Measurements from ENCODE around the gene LIPH.

The LIPH gene

DNA sequence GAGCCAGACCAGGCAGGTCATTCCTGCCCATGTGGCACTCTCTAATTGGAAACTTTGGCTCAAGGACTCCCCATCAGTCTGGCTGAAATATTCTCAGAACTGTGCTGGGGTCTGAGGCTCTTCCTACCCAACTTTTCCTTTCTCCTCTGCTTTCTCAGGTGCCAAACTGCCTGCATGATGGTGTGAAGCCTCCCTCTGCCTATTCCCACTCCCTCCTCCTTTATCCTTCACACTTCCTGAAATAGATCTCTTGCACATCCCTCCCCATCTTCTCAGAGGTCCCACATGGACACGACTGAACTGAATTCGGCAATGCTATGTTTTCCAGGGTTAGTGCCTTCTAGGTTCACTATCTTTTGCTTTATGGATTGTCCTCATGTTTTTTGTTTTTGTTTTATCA is 12.5 kb downstream of the LIPH start:
- DNase-seq (ENCODE audit: low read depth): no peak

DNA sequence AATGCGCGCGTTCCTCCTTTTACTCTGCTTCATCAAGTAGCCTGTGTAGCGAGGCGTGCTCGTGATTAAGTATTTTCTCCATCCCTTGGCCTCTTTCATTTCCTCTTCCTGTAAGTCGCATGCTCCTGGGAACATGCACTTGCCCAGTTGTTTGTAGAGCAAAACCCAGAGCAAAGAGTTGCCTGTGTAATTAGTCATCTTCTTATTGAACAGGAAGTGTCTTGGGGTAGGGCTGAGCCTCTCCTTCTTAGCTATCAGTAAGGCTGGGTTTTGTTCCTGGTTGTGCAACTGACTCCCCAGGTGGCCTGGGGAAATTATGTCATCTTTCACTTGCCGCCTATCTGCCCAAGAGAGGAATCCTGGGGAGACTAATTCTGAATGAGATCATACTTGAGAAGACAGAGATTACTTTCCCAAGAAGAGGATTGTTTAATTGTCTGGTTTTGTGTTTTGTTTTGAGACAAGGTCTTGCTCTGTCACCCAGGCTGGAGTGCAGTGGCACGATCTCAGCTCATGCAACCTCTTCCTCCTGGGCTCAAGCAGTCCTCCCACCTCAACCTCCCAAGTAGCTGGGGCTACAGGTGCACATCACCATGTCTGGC is 14.9 kb downstream of the LIPH start:
- DNase-seq (ENCODE audit: low read depth): no peak

DNA sequence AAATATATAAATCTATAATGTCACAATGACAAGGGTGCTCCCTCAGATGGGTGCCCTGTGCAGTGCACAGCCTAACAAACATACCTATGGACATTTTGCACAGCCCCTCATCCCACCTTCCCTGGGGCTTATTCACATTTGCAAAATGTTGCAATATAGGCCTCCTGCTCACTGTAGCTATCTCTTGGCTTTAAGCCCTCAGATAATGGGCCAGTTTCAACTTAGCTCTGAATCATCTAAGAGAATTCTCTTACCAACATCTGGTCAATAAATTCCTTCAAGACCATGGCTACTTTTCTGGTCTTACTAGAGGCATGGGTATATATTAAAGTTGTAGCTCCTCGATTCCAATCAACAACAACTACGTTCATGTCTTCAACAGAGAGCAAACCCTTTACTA is 17.9 kb downstream of the LIPH start:
- no peak for DNase-seq (ENCODE audit: low read depth)

DNA sequence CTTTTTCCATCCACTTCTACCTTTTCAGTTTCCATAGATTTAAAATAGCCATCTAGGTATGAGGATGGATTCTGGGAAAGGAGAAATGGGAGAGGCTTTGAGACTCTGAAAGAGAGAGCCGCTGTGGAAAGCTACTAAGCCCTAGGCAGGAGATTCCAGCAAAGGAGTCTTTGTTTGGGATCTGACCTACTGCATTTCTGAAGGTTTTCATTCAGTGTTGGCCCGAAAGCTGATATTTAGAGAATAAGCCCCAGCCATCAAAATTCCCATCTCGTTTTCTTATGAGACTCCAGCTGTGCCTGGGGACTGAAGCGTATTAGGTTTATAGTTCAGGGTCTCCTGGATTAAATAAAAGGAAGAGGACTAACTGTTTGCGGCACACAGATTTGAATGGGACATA is 19.5 kb downstream of the LIPH start:
- no peak for DNase-seq (ENCODE audit: low read depth)

DNA sequence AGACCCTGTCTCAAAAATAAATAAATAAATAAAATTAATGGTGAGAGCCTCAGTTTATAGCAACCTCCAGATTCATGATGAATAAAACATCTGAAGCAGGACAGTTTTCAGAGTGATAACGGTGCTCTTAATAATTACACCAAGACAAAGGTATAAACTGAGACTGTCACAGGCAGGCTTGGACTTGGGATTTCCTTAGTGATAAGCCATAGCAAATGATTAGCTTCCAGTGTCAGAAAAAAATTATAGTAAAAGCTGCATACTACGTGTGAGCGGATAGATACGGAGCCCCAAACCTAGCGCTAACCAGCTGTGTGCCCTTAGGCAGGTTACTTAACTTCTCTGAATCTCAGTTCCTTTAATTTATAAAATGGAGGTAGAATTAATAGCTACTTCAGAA is 21.5 kb downstream of the LIPH start:
- no peak for DNase-seq (ENCODE audit: low read depth)

DNA sequence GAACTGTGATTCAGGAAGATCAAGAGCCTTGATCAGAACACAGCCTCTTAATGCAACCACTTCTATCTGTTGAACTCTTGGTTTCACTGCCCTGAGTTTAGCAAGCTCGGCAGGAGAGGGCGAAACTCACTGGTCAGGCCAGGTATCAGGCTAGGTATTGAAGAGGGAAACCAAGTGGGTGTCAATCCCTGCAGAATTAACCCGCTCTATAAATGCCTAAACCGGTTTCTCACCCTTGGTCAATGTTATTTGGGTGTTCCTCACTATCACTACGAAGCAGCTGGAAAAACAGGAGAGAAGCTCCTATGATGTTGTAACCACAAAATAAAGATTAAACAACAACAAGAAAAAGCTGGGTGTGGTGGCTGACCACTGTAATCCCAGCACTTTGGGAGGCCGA is 23.9 kb downstream of the LIPH start:
- no peak for DNase-seq (ENCODE audit: low read depth)

DNA sequence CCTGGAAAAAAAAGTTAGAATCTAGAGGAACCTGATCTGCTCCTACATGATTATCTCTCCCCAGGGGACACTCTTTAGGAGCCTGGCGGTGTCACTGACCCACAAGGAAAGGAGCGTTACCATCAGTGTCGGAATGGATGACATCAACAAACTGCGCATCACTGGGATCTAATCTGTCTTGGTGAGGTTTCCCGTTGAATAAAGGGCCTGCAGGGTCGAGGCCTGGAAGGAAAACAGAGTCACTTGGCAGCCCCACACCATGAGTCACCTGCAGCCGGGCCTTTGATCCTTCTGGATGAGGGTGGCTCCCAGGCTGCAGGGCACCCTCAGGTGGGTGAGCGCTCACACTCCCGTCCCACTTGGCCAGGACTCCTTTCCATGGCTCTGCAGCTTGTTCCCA is 25.0 kb downstream of the LIPH start:
- no peak for DNase-seq (ENCODE audit: low read depth)

DNA sequence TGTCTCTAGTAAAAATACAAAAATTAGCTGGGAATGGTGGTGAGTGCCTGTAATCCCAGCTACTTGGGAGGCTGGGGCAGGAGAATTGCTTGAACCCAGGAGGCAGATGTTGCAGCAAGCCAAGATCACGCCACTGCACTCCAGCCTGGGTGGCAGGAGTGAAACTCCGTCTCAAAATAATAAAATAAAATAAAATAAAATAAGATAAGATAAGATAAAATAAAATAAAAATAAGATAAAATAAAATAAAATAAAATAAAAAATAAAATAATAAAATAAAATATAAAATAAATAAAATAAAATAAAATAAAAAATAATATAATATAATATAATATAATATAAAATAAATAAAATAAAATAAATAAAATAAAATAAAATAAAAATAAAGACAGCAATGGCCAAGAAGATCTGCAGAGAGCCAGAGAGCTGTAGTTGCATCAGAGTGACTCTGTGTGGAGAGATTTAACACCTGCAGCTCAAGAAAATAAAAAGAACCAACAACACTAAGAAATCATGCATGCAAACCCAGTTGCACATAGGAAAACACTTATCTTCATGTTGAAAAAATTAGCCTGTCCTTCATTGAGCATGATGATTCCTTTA is 25.9 kb downstream of the LIPH start:
- DNase-seq (ENCODE audit: low read depth): no peak

DNA sequence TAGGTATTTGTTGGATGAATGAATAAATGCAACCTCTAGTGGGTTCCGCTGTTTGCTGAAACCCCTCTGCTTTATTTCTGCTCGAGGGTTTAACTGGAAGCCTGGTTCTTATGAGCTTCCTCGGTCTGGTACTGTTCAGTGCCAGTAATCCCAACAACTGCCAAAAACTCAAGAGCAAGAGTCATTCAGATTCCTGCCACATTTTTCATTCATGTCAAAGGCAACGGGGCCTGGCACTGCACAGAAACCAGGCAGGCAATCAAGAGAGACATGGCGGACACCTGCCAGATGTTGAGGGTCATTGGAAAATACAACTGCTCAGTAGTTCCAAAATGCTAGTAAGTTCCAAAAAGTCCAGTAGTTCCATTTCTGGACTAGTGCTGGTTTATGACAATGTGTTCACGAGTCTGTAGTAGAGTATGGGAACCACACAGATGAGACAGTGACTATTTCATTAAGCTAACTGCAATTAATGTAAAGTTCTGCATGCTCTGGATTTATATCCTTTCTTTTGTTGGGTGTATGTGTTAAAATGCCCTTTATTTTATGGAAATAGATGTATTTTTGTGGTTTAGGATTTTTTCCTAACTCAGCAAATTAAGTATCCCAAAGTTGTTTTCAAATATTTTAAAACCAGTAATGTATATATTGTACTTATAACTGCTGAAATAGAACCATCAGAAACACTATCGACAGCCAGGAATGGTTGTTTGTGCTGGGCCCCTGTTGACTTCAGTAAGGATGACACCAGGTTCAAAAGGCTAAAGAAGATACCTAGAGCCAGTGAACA is 30.8 kb downstream of the LIPH start:
- no peak for DNase-seq (ENCODE audit: low read depth)

DNA sequence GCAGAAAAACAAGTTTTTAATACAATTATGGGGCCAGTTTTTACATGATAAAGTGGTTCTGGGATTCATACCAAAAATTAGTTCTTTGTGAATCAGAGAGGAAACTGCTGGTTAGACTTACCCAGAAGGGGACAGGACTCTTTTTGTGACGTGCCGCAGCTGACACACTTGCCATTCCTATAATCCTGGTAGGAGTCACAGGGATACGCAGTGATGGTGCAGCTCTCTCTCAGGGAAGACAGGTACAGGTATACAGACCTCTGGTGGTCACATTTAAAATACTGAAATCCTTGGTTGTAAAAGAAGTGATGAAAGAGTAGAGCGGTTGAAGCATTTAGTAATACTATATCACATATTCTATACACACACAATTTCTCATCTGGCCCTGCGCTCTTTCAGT is 33.4 kb downstream of the LIPH start:
- DNase-seq (ENCODE audit: low read depth): no peak

DNA sequence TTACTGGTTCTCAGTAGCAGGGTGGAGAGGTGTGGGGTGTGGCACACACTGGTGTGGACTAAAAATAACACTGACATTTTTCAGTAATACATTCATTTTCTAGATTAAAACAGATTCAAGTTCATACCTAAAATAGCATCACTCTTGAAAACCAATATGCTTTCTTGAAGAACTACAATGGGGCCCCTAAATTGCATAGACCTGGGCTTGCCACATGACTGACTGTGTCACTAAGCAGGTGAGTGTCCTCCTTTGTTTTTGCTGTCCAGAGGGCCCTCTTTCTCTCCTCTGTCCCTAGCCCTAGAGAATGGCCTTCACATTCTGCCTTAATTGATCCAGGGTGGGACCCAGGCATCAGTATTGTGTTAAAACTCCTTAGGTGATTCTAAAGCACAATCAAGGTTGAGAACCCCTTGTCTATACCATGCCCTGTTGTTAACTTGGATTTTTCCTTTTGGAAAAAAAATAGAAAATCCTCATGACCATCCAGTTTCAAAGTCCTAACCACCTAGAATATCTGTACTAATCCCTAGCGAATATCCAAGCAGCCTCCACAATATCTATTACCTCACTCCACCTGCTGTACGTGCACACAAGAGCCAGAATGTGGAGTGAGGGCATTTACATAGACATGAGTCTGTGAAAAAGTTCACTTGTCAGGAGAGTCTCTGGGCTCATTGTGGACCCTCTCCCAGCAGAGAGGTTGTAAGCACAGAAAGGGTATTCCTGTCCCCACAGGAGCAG is 34.8 kb downstream of the LIPH start:
- no peak for DNase-seq (ENCODE audit: low read depth)

DNA sequence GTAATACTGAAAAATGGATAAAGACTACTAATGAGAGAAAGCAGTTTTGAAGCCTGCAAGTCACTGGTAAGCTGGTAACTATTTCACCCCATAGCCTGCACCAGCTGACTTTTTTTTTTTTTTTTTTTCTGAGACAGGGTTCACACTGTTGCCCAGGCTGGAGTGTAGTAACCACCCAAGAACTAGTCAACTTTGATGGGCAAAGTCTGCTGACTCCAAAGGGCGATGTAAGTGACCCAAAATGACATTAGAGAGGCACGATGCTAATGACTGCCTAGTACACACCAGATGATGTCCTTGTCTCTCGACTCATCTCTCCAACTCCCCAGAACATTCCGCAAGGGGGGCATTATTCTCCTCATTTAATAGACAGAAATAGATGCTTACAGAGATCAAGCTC is 40.7 kb downstream of the LIPH start:
- no peak for DNase-seq (ENCODE audit: low read depth)

DNA sequence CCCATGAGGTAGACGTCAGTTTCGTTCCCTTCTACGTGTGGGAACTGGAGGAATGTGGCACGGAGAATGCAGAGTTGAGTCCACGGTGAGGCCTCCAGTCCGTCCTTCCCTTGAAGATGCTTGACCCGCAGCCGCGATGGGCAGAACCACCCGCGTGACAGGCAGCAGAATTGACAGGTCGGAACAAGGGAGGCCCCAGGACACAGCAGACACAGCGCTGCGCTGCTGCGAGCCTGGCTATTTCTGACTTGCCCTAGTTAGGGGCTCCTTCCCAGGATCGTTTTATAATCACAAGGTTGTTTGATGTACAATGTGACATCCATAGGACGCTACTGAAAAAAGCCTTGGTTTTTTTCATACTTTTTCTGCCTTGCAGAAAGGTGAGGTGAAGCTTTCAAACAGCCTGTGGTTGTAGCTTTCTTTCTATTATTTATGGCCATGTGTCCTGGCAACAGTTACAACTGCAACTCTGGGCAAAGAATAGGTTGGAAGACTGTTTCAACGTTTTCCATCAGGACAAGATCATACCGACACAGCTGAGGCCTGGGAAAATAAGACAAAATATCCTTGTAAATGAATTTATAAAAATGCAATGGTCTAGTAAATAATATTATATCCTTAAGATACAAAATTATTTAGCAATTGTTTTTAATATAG is 43.9 kb downstream of the LIPH start:
- no peak for DNase-seq (ENCODE audit: low read depth)

DNA sequence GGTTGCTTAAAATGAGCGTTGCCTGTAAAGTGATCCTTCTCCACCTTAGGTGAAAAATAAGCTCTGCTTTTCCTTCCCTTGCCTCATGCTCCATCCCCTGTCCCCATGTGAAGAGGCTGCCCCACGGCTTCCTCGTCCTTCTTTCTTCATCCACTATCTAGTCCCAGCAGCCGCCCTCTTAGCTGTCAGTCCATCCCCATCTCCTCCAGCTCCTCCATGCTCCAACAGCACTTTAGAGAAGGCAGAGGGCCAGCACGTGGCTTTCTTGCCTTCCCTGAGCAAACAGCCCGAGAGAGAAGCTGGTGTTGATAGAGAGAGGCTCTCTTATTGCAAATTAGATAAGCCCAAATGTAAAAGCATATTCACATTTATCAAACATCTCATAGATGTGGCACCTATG is 44.5 kb downstream of the LIPH start:
- no peak for DNase-seq (ENCODE audit: low read depth)

DNA sequence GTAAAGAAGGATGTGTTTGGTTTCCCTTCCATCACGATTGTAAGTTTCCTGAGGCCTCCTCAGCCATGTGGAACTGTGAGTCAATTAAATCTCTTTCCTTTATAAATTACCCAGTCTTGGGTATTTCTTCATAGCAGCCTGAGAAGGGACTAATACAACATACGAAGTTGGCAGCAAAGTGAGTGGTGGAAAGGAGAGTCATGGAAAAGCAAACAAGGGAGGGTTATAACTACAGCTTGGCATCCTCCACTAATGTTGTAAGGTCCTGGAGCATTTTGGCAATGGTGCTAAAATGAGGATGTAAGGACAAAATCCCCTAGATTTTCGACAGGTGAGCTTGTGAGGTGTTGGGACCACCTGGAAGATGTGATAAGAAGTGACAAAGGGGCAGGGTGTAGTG is 47.8 kb downstream of the LIPH start:
- DNase-seq (ENCODE audit: low read depth): no peak

DNA sequence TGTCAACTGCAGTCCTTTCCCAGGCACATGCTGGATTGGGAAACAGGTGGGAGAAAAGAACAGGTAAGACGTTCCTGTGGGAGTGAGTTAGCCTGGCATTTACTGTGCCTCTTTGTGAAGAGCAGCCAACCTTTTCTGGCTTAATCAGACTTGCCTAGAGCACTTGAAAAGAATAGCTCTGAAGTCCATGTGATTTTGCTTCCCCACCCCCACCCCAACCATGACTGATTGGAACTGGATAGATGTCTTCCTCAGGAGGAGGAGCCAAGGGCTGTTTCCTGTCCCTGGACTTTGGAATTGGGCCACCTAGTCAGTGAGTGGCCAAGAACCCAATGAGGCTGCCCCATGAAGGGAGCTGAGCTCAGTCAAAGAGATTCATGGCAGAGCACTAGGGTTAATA is 48.9 kb downstream of the LIPH start:
- no peak for DNase-seq (ENCODE audit: low read depth)

DNA sequence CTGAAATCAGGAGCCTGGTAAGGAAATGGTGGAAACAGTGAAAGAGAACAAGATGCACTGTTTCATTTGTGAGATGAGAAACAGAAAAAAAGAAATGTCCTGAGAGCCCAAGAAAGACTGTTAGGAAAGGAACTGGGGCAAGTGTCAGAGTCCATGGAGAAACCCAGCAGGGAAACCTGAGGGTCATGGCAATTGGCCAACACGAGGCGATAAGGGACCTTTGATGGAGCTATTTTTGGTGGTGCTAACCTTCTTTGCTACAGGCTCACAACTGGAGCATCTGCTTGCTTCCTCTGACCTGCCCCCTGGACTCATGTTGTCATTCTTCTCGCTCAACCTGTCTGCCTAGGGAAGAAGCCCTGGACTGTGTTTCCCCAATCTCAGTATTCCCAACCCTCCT is 49.4 kb downstream of the LIPH start:
- DNase-seq (ENCODE audit: low read depth): no peak

DNA sequence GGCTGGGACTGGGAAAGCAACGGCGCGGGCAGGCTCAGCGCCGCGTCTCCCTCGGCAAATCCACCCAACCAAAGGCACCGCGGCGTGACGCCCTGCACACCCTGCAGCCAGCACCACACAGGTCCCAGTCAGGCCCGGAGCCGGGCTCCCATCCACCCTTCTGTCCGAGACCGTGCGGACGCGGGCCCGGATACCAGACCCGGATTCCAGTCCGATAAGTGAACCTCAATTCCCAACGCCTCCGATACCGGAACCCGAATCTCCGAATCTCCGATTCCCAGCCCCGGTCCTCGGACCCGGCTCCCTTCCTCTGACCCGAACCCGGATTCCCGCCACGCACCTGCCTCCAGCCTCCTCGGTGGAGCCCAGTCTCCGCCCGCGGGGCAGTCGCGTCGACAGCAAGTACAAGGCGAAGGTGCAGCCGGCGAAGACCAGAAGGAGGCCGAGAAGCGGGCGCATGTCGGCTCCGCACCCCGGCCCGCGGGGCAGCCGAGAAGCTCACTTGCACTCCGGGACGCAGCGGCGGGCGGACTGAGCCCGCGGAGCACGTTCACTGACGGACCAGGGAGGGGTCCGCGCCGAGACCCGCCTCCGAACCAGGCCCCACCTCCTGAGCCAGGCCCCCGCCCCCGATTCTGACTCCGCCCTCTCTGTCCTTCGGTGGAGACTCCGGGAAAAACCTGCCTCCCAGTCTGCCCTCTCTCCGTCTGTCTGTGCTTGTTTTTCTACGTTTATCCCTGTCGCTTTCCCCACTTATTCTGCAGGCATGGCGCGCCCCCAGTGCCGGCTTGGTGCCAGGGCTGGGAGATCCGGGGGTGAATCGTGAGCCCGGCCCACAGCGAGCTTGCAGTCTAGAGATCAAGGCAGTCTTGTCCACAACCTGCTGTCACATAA is 53.6 kb downstream of the LIPH start, which contains the start of gene TMEM41A:
TSS of gene TMEM41A (minus strand) at position 533 of the 894 bp plus-strand sequence. CDS start at position 459, 74 bp downstream.
- peak; percentile 84 for DNase-seq (ENCODE audit: low read depth)

DNA sequence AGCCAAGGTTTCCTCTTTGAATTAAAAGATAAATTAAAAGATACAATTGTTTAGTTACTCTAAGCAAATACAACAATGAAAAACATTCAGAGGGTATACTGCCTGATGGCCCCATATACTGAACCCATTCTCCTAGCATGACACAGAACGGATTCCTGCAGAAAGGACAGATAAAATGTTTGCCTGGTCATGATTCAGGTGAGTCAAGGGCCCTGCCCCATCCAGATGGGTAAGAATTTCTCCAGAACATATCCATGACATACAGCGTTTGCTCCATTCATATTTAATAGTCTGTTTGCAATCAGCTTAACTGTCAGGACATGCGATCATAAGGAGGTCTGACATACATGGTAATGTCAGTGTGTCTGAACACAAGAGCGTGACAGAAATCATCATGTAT is 62.1 kb downstream of the LIPH start:
- DNase-seq (ENCODE audit: low read depth): no peak

DNA sequence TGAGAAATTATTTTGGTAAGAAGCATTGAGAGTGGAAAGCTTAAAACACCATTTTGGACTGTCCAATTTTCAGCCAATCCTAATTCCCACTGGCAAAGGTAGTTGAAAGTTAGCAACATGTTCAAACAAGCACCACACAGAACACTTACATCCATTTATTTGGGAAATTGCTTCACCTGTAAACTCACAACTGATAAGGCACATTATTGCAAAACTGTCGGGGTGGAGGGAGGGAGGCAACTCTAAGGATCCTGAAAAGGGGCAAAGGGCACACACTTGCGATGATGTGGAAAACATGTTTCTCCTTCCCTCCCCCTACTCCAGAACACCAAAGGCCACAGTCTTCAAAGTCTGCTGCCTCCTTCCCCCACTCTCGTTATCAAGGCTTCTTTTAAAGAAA is 62.9 kb downstream of the LIPH start:
- no peak for DNase-seq (ENCODE audit: low read depth)

DNA sequence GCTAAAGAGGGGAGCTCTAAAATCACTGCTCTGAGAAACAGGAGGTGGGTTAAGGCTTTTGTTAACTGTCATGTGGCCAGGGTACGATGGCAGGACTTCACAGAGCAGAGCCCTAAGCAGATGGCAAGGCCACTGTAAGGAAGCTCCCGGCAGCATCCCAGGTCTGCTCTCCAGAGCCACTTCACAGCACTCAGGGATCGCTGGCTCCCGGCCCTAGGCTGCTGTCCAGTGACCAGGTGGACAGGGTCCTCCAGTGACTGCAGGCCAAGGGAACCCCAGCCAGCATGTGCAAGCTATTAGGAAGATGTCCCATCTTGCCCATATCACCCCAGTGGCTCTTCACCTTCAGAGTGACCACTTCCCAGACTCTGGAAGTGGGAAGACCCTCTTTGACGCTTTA is 63.9 kb downstream of the LIPH start:
- no peak for DNase-seq (ENCODE audit: low read depth)
